HepG2 (cell line): ENCODE results near the gene GPLD1. TPM values are rescaled to one million over a fixed set of nuclear protein-coding genes. Genes with fewer than 3 reads are reported as not detected.

ENCODE experiments used
- CBX2 ChIP-seq, 2 experiments: fragments of 200-600 bp in 1 of 2; sonication (generic); formaldehyde crosslinking in 1 of 2; IDR thresholded peaks; 2 replicates each; pipeline versions ENCODE4 v1.7.0 to v1.8.1; 2018 to 2022; ENCODE audit warnings: low read depth in 2 of 2, low read length in 1 of 2, mild to moderate bottlenecking in 1 of 2, missing genetic modification reagents in 1 of 2
- ETS1 ChIP-seq: sonication (generic); formaldehyde crosslinking; IDR thresholded peaks from 2 replicates; pipeline ENCODE4 v1.4.0; 2020; ENCODE audit warnings: missing genetic modification reagents
- FOXA3 ChIP-seq: IDR thresholded peaks from 2 replicates; pipeline ENCODE4 v1.6.1; 2016; ENCODE audit warnings: missing genetic modification reagents, missing compliant biosample characterization
- IKZF1 ChIP-seq: fragments of 450-650 bp; IDR thresholded peaks from 2 replicates; pipeline ENCODE4 v1.7.1; 2016
- MED1 ChIP-seq: sonication (generic); formaldehyde crosslinking; IDR thresholded peaks from 2 replicates; pipeline ENCODE4 v1.4.0; 2020; ENCODE audit warnings: missing genetic modification reagents
- MEIS2 ChIP-seq: sonication (generic); formaldehyde crosslinking; IDR thresholded peaks from 2 replicates; pipeline ENCODE4 v1.9.0; 2021; ENCODE audit warnings: mild to moderate bottlenecking, missing genetic modification reagents
- MLLT10 ChIP-seq: sonication (generic); formaldehyde crosslinking; IDR thresholded peaks from 2 replicates; pipeline ENCODE4 v1.4.0; 2020; ENCODE audit warnings: missing genetic modification reagents
- MXI1 ChIP-seq: IDR thresholded peaks from 3 replicates; pipeline ENCODE4 v1.6.1; 2012; ENCODE audit warnings: low read depth, low read length, inconsistent platforms, borderline replicate concordance
- PRDM4 ChIP-seq: sonication (generic); formaldehyde crosslinking; IDR thresholded peaks from 2 replicates; pipeline ENCODE4 v1.9.0; 2021; ENCODE audit warnings: missing genetic modification reagents, borderline replicate concordance
- RAD21 ChIP-seq: fragments of 450-650 bp; formaldehyde crosslinking; IDR thresholded peaks from 2 replicates; pipeline ENCODE4 v1.5.0; 2020; ENCODE audit warnings: mild to moderate bottlenecking
- RFX5 ChIP-seq: IDR thresholded peaks from 2 replicates; pipeline ENCODE4 v1.6.1; 2011; ENCODE audit warnings: low read depth, low read length, improper control_type of control experiment
- ZBTB1 ChIP-seq: sonication (generic); formaldehyde crosslinking; IDR thresholded peaks from 2 replicates; pipeline ENCODE4 v1.4.0; 2020; ENCODE audit warnings: missing genetic modification reagents, borderline replicate concordance
- ZBTB33 ChIP-seq: sonication (generic); formaldehyde crosslinking; IDR thresholded peaks from 2 replicates; pipeline ENCODE4 v1.4.0; 2020; ENCODE audit warnings: missing genetic modification reagents
- ZNF143 ChIP-seq: sonication (generic); formaldehyde crosslinking; IDR thresholded peaks from 2 replicates; pipeline ENCODE4 v1.4.0; 2020; ENCODE audit warnings: missing genetic modification reagents
- ZNF17 ChIP-seq: sonication (generic); formaldehyde crosslinking; IDR thresholded peaks from 2 replicates; pipeline ENCODE4 v1.5.0; 2020; ENCODE audit warnings: mild to moderate bottlenecking, missing genetic modification reagents
- ZNF44 ChIP-seq: sonication (generic); formaldehyde crosslinking; IDR thresholded peaks from 2 replicates; pipeline ENCODE4 v1.5.1; 2020; ENCODE audit warnings: mild to moderate bottlenecking, missing genetic modification reagents
- ZNF576 ChIP-seq: sonication (generic); formaldehyde crosslinking; IDR thresholded peaks from 2 replicates; pipeline ENCODE4 v1.4.0; 2020; ENCODE audit warnings: mild to moderate bottlenecking, missing genetic modification reagents
- ZNF784 ChIP-seq: sonication (generic); formaldehyde crosslinking; IDR thresholded peaks from 2 replicates; pipeline ENCODE4 v1.5.1; 2020; ENCODE audit warnings: missing genetic modification reagents, mild to moderate bottlenecking, borderline replicate concordance
- ZNF83 ChIP-seq: sonication (generic); formaldehyde crosslinking; IDR thresholded peaks from 2 replicates; pipeline ENCODE4 v1.4.0; 2020; ENCODE audit warnings: missing genetic modification reagents, mild to moderate bottlenecking, borderline replicate concordance
- ZXDC ChIP-seq: sonication (generic); formaldehyde crosslinking; IDR thresholded peaks from 2 replicates; pipeline ENCODE4 v1.5.0; 2020; ENCODE audit warnings: mild to moderate bottlenecking, missing genetic modification reagents
- polyA plus RNA-seq, 8 experiments: library from polyadenylated mRNA; depleted of rRNA in 3 of 8; stranded (reverse) in 7 of 8; unstranded in 1 of 8; fragments of >200 nt; fragmentation: Illumina TruSeq in 4 of 8; extraction: Trizol in 4 of 8; gene quantifications; 2 replicates each; pipeline versions ENCODE4 v1.2.1 to v1.2.3, GENCODE V29; 2011 to 2016; ENCODE audit warnings: low read depth in 4 of 8, missing spikeins in 1 of 8, mixed read lengths in 1 of 8; ENCODE audit not compliant: insufficient read depth in 1 of 8
- total RNA-seq, 5 experiments: library from RNA; depleted of rRNA; stranded (reverse); fragments of >200 nt; fragmentation: Illumina TruSeq; extraction: Trizol; gene quantifications; 2 replicates each; pipeline ENCODE4 v1.2.3, GENCODE V29; 2016; ENCODE audit warnings: low read depth in 1 of 5

Gene GPLD1
- total and polyA plus RNA-seq, 2 of the 13 experiments (the other 11 are each of a cell fraction or from before 2014, with no cell fraction given) = 6.2 to 7.6 TPM

GRCh38 chr6:24493945-24494820 is 4.8 kb upstream of the GPLD1 start (continued):
- TF ChIP-seq ZBTB33 (CRISPR knock-in tag) = peak; percentile 30; the same call in 1 of the 2 replicates
- TF ChIP-seq RFX5 = no peak
- no peak for TF ChIP-seq ZNF83 (CRISPR knock-in tag)
- 0 out of 2 replicates have a peak, but pooled peaks have one; percentile 14 for TF ChIP-seq MEIS2 (CRISPR knock-in tag)
- no peak for TF ChIP-seq ZNF44 (CRISPR knock-in tag)
- TF ChIP-seq CBX2 (IDR thresholded peaks at IDR 0.05; ENCODE audit: low read depth, low read length) = no peak
- 0 out of 2 replicates have a peak, but pooled peaks have one; percentile 68 for TF ChIP-seq CBX2 (CRISPR knock-in tag; IDR thresholded peaks at IDR 0.05; ENCODE audit: low read depth)
- no peak for TF ChIP-seq IKZF1
- TF ChIP-seq ZXDC (CRISPR knock-in tag) = no peak
- TF ChIP-seq ZBTB1 (CRISPR knock-in tag) = no peak
- TF ChIP-seq MED1 (CRISPR knock-in tag) = no peak
- no peak for TF ChIP-seq ZNF17 (CRISPR knock-in tag)
- TF ChIP-seq FOXA3 (CRISPR knock-in tag) = no peak
- no peak for TF ChIP-seq MXI1
- TF ChIP-seq MLLT10 (CRISPR knock-in tag) = no peak
- TF ChIP-seq ZNF143 (CRISPR knock-in tag) = no peak
- TF ChIP-seq PRDM4 (CRISPR knock-in tag) = no peak
- TF ChIP-seq ZNF576 (CRISPR knock-in tag) = peak; percentile 52; the same call in 1 of the 2 replicates
- no peak for TF ChIP-seq RAD21 (CRISPR knock-in tag)
- TF ChIP-seq ZNF784 (CRISPR knock-in tag) = no peak
- no peak for TF ChIP-seq ETS1
